ENCODE measurements around the gene PLEKHD1.
A peak's percentile ranks its signal among the peaks of the same experiment; 100 is the strongest.

PLEKHD1 gene

GRCh38 chr14:69479696-69480095 is 4.8 kb upstream of the PLEKHD1 start:
- in situ Hi-C loops (cut with MboI; ENCODE audit: low sequenced_read_pairs, unreplicated experiment) = no loop called here
- DNase-seq (ENCODE audit: low spot score) = no peak
- no peak for TF ChIP-seq CTCF (IDR thresholded peaks at IDR 0.05; ENCODE audit: borderline replicate concordance, control extremely low read depth, extremely low read depth, insufficient read depth, missing control alignments)

- no peak for TF ChIP-seq CTCF (IDR thresholded peaks at IDR 0.05; ENCODE audit: borderline replicate concordance, control extremely low read depth, extremely low read depth, insufficient read depth, missing control alignments)
- in situ Hi-C loops (cut with MboI; ENCODE audit: low sequenced_read_pairs, unreplicated experiment) = no loop called here
- no peak for DNase-seq (ENCODE audit: low spot score)
Observed at GRCh38 chr14:69480136-69480535, 4.4 kb upstream of the PLEKHD1 start.

- no peak for TF ChIP-seq CTCF (IDR thresholded peaks at IDR 0.05; ENCODE audit: borderline replicate concordance, control extremely low read depth, extremely low read depth, insufficient read depth, missing control alignments)
- in situ Hi-C loops (cut with MboI; ENCODE audit: low sequenced_read_pairs, unreplicated experiment) = no loop called here
Observed at GRCh38 chr14:69481815-69482568, 2.5 kb upstream of the PLEKHD1 start.

DNA sequence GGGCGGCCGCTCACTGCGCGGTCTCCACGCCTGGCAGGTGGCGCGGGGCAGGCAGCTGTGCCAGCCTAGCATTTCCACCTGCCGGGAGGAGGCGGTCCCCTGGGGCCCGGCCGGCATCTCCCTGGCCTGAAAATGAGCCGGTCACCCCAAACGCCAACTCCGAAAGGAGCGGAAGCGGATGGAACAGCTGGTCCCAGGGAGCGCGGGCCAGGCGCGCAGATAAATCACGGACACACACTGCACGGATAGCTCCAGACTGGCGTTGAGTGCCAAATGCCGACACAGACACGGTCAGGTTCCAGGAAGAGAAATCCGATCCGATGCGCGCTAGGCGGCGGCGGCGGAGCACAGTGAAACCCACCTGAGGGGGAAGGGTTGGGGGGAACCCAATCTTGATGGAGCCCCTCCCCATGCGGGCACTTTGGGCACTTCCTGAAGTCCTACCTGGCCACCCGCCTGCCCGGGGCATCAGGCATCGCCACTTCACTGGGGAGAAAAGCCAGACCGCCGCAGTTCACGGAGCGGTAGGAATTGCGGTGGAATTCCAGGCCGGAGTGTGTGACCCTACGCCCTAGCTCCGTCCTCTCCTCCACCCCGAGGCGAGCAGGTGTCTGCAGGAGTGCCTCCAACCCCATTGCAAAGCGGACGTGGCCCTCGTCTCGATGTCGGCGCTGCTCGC is 624 bp upstream of the PLEKHD1 start:
- DNase-seq (ENCODE audit: low spot score) = peak; percentile 50
- in situ Hi-C loops (cut with MboI; ENCODE audit: low sequenced_read_pairs, unreplicated experiment) = no loop called here
- no peak for TF ChIP-seq CTCF (IDR thresholded peaks at IDR 0.05; ENCODE audit: borderline replicate concordance, control extremely low read depth, extremely low read depth, insufficient read depth, missing control alignments)

More at GRCh38 chr14:69481815-69482568, 2.5 kb upstream of the PLEKHD1 start:
- peak; percentile 72 for DNase-seq (ENCODE audit: low spot score)

DNA sequence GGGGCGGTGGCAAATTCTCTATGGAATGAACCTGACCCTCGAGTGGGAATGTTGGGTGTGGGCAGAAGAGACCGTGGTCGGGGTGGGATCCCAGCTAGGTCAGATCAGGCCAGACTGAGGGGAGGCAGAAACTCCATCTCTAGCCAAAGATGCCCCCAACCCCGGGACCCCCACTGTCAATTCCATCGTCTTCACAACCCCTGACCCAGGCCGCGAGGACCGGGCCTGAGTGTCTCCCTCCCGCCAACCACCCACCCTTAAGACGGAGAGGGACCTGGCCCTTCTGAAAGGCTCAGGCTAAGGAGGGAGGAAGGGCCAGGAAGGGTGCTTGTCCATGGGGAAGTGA is 760 bp downstream of the PLEKHD1 start:
- no peak for DNase-seq (ENCODE audit: low spot score)
- no peak for TF ChIP-seq CTCF (IDR thresholded peaks at IDR 0.05; ENCODE audit: borderline replicate concordance, control extremely low read depth, extremely low read depth, insufficient read depth, missing control alignments)
- in situ Hi-C loops (cut with MboI; ENCODE audit: low sequenced_read_pairs, unreplicated experiment) = no loop called here

- DNase-seq (ENCODE audit: low spot score) = no peak
- in situ Hi-C loops (cut with MboI; ENCODE audit: low sequenced_read_pairs, unreplicated experiment) = no loop called here
- TF ChIP-seq CTCF (IDR thresholded peaks at IDR 0.05; ENCODE audit: borderline replicate concordance, control extremely low read depth, extremely low read depth, insufficient read depth, missing control alignments) = no peak
Observed at GRCh38 chr14:69485701-69486100, 1.2 kb downstream of the PLEKHD1 start.

Data from GM13976 (cell line).